Raji (cell line): ENCODE measurements around the gene WEE1.

Source experiments
- POLR2A ChIP-seq: IDR thresholded peaks from 2 replicates; pipeline ENCODE4 v1.6.1; 2011; ENCODE audit warnings: low read depth, low read length, control low read depth; ENCODE audit not compliant: insufficient read depth

Gene WEE1

DNA sequence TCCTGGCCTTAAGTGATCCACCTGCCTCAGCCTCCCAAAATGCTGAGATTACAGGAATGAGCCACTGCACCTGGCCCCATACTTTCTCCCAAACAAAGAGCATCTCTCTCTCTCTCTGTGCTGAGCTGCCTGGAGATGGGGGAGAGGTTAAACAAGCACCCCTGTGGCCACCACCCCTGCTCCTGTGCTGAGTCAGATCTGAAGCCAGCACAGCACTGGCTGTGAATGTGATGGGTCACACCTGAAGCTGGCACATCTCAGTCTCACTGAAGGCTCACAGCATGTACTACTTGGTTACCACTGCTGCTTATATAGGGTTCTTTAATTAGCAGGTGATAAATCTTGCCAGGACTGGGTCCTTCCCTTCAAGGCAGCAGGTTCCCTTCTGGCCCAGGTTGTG is 10.8 kb upstream of the WEE1 start:
- TF ChIP-seq POLR2A, result no peak

DNA sequence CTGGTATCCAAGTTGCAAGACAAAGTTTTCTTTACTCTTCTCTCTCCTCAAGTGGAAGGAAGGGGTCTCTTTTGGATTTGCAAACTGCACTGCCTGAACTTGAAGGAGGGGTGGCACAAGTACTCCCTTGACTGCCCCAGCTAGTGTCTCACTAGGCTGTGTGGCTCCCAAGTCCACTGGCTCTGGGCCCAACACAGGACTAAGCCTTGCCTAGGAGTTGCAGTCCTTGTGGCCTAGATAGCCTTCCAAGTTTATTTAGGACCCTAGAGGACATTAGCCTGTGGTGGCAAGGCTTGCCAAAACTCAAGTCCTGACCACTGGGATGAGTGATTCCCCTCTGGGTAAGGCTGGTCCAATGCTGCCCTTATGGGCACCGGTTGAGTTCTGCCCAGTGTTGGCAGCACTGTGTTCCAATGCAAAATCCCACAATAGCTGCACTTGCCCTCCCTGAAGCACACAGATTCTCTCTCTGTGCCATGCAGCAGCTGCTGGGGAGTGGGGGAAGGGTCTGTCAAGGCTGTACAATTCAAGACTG is 10.2 kb upstream of the WEE1 start:
- TF ChIP-seq POLR2A, result no peak

DNA sequence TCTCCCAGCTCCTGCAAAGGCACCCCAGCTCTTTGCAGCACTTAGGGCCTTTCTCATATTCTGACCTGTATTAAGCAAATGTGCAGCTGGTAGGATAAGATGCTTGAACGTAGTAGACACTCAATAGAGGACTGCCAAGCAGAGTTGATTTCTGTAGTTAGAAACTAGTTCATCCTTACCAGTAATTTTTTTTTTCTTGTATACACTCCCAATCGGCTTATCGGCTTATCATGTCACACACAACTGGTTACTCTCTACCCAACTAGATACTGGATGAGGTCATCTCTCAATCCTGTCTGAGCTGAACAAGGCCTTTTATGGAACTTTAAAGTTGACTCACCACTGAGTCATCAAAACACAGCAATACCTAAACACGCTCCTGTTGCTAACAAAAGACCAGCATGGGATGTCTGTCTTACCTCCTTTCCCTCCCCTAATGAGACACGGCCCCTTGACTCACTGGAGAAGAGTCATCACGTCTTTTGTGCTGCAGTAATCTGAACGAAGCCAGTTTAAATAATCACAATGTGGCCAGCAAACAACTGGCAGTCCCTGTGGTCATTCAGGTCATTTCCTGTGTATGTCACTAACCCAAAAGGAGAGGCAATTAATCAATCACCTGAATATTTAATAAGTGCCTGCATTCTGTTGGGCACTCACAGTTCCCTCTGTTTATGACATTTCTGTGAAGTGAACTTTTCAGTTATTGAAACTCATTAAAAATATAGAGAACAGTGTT is 7.5 kb upstream of the WEE1 start:
- no peak for TF ChIP-seq POLR2A

DNA sequence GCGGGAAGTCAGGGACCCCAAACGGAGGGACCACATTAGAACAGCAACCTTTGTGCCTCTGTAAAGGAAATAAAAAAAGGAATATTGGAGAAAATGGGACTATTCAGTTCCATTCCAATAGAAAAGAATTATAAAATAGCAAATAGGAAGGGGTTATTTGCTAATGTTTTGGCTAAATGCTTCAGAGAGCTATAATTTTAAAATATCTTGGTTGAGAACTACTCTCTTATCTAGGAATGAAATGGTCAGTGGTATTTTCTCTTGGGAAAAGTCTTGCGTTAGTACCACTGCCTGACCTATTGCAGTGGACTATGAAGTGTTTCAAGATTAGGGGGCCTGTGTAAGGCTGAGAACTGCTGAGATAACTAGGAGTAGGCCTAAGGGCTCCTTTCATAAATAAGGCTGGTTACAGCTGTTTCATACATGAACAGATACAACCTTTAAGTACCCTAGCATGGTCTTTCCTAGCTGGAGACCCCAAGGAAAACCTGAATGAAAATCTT is 6.9 kb upstream of the WEE1 start:
- TF ChIP-seq POLR2A, result no peak

DNA sequence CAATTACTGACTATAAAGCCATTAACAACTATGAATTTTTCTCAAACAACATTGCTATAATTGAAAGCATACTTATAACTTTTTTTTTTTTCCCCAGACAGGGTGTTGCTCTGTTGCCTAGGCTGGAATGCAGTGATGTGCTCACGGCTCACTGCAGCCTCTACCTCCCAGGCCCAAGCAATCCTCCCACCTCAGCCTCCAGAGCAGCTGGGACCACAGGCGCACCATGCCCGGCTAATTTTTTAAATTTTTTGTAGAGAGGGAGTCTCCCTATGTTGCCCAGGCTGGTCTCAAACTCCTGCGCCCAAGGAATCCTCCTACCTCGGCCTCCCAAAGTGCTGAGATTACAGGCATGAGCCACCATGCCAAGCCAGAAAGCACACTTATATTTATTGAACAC is 6.1 kb upstream of the WEE1 start:
- no peak for TF ChIP-seq POLR2A

DNA sequence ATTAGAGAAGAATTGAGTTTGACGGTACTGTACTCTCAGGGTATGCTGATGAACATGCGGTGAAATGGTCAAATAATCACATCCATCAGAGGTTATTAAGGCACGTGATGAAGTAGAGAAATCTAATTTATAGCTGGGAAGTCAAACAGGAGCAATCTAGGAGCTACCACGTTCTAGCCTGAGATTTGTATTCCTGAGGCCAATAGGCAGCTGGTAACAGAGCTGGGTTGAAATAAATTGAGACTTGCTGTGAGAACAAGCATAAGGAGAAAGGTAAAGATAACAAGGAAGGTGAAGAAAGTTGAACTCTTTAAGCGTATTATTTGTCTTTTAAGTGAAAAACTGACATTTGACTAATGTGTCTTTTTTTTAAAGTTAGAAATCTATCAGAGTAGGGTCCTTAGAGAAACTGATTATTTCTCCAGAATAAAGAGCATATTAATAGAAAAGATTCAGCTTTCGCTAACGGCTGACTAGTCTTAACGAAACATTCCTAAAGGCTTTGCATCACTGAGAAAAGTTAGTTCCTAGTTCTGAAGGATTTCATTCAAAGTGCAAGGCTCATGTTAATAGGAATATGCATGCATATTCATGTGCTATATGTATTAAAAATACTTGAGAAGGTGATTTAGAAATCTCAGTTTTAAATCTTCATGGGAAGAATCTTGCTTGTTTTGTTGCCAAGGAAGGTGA is 5.2 kb upstream of the WEE1 start:
- TF ChIP-seq POLR2A, result no peak

DNA sequence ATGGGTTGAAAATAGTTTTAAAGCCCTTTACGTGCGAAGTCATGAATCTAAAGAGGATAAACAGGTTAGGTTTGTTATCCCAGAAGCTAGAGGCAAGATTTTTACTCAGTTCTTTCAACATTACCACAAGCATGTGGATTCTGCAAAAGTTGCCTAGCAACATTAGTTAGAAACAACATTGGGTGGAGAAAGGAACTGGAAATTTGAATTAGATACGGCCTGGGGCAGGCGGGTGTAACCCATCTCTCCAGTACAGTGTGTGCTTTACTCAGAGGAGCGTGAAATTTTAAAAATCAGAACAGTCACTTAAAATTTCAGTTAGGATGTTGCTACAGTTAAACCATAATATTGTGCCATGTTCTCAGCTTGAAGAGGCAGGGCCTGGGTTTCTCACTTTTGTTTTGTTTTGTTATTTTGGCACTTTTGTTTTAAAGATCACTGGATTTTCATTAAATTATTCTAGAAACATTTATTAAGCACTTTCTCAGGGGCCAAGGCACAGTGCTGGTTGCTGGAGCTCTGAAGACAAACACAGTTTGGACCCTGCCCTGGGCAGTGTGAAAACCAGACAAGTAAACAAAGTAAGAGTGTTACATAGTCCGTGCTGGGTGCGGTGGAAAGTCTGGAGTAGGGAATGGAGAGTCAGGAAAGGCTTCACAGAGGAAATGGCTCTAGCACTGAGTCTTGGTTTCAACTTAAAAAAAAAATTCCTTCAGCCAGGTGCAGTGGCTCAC is 4.4 kb upstream of the WEE1 start:
- no peak for TF ChIP-seq POLR2A

DNA sequence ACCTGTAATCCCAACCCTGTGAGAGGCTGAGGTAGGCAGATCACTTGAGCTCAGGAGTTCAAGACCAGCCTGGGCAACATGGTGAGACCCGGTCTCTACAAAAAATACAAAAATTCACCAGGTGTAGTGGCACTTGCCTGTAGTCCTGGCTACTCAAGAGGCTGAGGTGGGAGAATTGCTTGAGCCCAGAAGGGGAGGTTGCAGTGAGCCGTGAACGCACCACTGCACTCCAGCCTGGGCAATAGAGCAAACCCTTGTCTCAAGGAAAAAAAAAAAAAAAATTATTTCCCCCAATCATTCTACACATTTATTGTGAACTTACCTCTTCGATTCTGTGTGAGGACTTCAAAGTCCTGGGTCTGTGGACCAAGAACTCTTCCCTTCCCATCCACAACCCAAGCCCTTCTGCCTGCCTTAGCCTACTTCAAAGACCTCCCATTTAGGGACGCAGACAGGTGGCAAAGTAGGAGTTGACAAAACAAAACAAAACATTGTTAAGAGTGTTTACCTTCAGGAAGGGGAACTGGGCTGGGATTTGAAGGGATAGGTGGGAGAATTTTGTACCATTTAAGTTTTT is 3.8 kb upstream of the WEE1 start:
- TF ChIP-seq POLR2A, result no peak

DNA sequence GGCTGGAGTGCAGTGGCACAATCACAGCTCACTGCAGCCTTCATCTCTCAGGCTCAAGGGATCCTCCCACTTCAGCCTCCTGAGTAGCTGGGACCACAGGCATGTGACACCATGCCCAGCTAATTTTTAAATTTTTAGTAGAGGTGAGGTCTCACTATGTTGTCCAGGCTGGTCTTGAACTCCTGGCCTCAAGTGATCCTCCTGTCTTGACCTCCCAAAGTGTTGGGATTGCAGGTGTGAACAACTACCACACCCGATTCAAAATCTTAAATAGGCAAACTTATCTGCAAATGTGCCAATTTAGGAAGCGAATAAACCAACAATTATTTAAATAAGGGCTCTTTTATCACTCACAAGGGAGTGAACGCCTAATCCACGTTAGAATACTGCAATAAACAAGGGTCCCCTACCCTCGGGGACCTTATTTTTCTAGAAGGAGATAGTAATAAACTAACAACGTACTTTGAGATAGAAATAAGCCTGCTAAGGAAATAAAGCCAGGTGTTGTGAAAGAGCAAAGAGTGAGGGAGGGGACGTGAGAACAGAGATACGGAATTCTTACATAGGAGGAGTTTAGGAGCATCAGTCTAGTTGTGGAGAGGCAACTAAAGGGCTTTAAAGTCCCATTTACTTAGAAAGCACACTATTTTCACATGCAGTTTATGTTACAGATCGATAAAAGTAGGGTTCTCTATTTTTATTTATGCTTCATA is 3.0 kb upstream of the WEE1 start:
- TF ChIP-seq POLR2A, result no peak

DNA sequence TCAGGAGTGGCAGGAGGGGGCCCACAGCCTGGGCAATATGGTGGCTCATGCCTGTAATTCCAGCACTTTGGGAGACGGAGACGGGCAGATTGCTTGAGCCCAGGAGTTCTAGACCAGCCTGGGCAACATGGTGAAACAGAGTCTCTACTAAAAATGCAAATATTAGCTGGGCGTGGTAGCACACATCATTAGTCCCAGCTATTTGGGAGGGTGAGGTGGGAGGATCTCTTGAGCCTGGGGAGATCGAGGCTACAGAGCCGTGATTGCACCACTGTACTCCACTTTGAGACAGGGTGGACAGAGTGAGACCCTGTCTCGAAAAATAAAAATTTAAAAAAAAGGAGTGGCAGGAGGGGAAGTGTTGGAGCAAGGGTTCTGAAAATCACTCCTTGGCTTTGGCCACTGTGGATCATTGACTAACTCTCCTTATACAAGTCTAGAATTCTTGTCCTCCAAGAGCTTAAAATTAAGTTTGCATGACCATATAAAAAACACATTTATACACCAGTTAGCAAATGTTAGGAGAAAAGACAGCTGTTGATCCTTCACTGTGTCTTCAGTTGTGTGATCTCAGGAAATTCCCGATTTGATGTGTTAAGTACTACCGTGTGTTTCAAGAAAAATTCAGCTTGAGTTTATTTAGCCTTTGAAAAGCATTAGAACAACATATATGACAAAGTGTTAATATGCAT is 2.3 kb upstream of the WEE1 start:
- peak; percentile 48; the same call in 1 of the 2 replicates for TF ChIP-seq POLR2A

DNA sequence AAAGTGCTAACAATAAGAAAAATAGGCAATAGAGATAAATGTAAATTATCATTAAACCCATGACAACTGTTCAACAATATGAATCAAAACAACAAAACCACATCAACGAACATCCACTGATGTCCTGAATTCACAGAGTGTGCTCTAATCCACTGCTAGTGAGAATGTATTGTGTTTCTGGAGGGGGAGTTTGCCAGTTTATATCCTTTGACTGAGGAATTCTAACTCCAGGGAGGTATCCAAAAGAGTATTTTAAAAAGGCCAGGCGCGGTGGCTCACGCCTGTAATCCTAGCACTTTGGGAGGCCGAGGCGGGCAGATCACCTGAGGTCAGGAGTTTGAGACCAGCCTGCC is 1.7 kb upstream of the WEE1 start:
- TF ChIP-seq POLR2A, result no peak

DNA sequence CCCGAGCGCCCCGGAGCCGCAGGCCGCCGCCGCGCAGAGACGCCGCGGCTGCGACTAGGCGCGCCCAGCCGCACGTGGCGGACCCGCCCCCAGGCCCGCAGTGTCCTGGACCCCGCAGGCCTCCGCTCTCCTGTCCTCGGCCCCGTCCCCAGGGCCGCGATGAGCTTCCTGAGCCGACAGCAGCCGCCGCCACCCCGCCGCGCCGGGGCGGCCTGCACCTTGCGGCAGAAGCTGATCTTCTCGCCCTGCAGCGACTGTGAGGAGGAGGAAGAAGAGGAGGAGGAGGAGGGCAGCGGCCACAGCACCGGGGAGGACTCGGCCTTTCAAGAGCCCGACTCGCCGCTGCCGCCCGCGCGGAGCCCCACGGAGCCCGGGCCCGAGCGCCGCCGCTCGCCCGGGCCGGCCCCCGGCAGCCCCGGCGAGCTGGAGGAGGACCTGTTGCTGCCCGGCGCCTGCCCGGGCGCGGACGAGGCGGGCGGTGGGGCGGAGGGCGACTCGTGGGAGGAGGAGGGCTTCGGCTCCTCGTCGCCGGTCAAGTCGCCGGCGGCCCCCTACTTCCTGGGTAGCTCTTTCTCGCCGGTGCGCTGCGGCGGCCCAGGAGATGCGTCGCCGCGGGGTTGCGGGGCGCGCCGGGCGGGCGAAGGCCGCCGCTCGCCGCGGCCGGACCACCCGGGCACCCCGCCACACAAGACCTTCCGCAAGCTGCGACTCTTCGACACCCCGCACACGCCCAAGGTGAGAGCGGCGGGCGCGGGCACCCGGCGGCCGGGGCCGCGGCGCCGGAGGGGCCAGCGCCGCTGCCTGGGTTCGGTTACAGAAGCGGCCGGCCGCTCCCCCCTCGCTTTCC is 528 bp downstream of the WEE1 start:
- no peak for TF ChIP-seq POLR2A

DNA sequence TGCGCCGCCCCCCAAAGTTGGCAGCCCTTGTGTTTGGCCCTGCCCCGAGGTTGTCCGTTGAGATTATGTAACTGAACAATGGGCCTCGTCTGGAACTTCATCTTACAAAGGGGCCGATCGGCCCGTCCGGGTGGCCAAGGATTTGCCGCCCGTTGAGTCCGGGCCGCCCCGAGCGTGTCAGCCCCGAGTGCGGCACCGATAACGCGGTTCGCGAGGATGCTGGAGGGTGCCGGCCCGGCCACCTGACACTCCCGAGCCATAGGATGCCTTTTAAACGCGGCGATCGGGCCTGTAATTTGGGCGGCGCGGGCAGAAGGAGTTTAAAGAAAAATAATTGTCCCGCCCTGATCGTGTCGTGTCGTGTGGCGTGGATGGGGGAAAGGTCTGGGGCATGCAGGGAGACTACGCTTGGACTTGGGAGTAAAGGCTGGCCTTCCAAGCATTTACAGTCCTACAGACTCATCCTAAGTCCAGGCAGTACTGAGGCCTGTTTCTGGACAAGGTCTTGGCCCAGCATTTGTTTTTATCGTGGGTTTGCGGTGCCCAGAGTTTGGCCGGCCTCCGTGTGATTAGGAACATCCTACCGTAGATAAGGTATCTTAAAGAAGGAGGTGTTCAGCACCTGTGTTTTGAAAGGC is 1.3 kb downstream of the WEE1 start:
- peak; percentile 24 for TF ChIP-seq POLR2A
